ENCODE measurements around the gene SHISA6.

Gene SHISA6

GRCh38 chr17:11245791-11246190 lies 4.8 kb downstream of the SHISA6 start:
- no peak overlapping the region for H2AFZ ChIP-seq (ENCODE audit: insufficient read depth, low read length, poor library complexity)
- no CpG with 5 or more reads among the region's 3 CpGs for WGBS (ENCODE audit: extremely low coverage, insufficient coverage, insufficient read length)
- no peak overlapping the region for H3K23ac ChIP-seq (ENCODE audit: low read length)

GRCh38 chr17:11250161-11250560 lies 9.1 kb downstream of the SHISA6 start:
- H3K27me3 ChIP-seq (ENCODE audit: insufficient read depth, low read length), result no peaks in the 10 kb centered on the region
- H3K4ac ChIP-seq (ENCODE audit: low read depth, low read length), result no peak overlapping the region
- no peaks in the 10 kb centered on the region for H3K79me2 ChIP-seq (ENCODE audit: control insufficient read depth, insufficient read depth, low read length, poor library complexity)
- DNase-seq, result no peak
- H2BK120ac ChIP-seq (ENCODE audit: insufficient read depth, low read length, poor library complexity), result no peak overlapping the region
- no peak overlapping the region for H2BK5ac ChIP-seq (ENCODE audit: low read depth, low read length, poor library complexity)
- H2AK5ac ChIP-seq (ENCODE audit: low read length), result no peak overlapping the region
- no peak overlapping the region for H2AFZ ChIP-seq (ENCODE audit: insufficient read depth, low read length, poor library complexity)
- no peak overlapping the region for H3K23ac ChIP-seq (ENCODE audit: low read length)
- H3K4me3 ChIP-seq (ENCODE audit: low read depth, low read length), result no peak overlapping the region
- H3K79me1 ChIP-seq (ENCODE audit: low read length), result no peaks in the 10 kb centered on the region
- no peak overlapping the region for H3K14ac ChIP-seq (ENCODE audit: low read length)
- WGBS (ENCODE audit: extremely low coverage, insufficient coverage, insufficient read length), result no CpG with 5 or more reads among the region's 7 CpGs
- no peaks in the 10 kb centered on the region for H3K36me3 ChIP-seq (ENCODE audit: control insufficient read depth in 1 of 2, insufficient read depth in 2 of 2, low read length in 2 of 2)
- no peak overlapping the region for H2BK12ac ChIP-seq (ENCODE audit: low read length)
- no peak overlapping the region for H3K4me2 ChIP-seq (ENCODE audit: low read length)
- no peaks in the 10 kb centered on the region for H3K9me3 ChIP-seq (ENCODE audit: insufficient read depth, low read depth, low read length)
- no peak overlapping the region for H4K91ac ChIP-seq (ENCODE audit: low read depth, low read length)
- no peak overlapping the region for H4K8ac ChIP-seq (ENCODE audit: low read depth, low read length)
- H3K4me1 ChIP-seq (ENCODE audit: control insufficient read depth in 1 of 2, insufficient read depth in 2 of 2, low read length in 2 of 2), result no peaks in the 10 kb centered on the region
- no peak overlapping the region for H3K9ac ChIP-seq (ENCODE audit: low read length)
- H3K27ac ChIP-seq (ENCODE audit: low read depth, low read length), result no peak overlapping the region
- no peak overlapping the region for H4K12ac ChIP-seq (ENCODE audit: low read depth, low read length)
- no peak overlapping the region for H3K18ac ChIP-seq (ENCODE audit: low read length)

More at GRCh38 chr17:11245791-11246190, 4.8 kb downstream of the SHISA6 start:
- Histone ChIP-seq H3K18ac (ENCODE audit: low read length) (no peak overlapping the region), H3K4me1 (ENCODE audit: control insufficient read depth in 1 of 2, insufficient read depth in 2 of 2, low read length in 2 of 2) (peaks cover 0 to 3% of the 10 kb centered on the region in 2 experiments), H4K91ac (ENCODE audit: low read depth, low read length) (no peak overlapping the region), H3K4me2 (ENCODE audit: low read length) (no peak overlapping the region), H3K79me2 (ENCODE audit: control insufficient read depth, insufficient read depth, low read length, poor library complexity) (no peaks in the 10 kb centered on the region), H3K36me3 (ENCODE audit: control insufficient read depth in 1 of 2, insufficient read depth in 2 of 2, low read length in 2 of 2) (no peaks in the 10 kb centered on the region), H3K4ac (ENCODE audit: low read depth, low read length) (no peak overlapping the region), H2BK120ac (ENCODE audit: insufficient read depth, low read length, poor library complexity) (no peak overlapping the region), H4K8ac (ENCODE audit: low read depth, low read length) (no peak overlapping the region), H4K12ac (ENCODE audit: low read depth, low read length) (no peak overlapping the region), H2BK5ac (ENCODE audit: low read depth, low read length, poor library complexity) (no peak overlapping the region), H3K9ac (ENCODE audit: low read length) (no peak overlapping the region), H3K9me3 (ENCODE audit: insufficient read depth, low read depth, low read length) (peaks cover 3% of the 10 kb centered on the region), H2AK5ac (ENCODE audit: low read length) (no peak overlapping the region), H3K14ac (ENCODE audit: low read length) (no peak overlapping the region), H3K79me1 (ENCODE audit: low read length) (no peaks in the 10 kb centered on the region), H3K27me3 (ENCODE audit: insufficient read depth, low read length) (peaks cover 22% of the 10 kb centered on the region), H3K4me3 (ENCODE audit: low read depth, low read length) (no peak overlapping the region), H3K27ac (ENCODE audit: low read depth, low read length) (no peak overlapping the region), H2BK12ac (ENCODE audit: low read length) (no peak overlapping the region)
- DNase-seq, result no peak

GRCh38 chr17:11251561-11252107 lies 10.6 kb downstream of the SHISA6 start:
- no peak overlapping the region for H2BK12ac ChIP-seq (ENCODE audit: low read length)
- H3K4ac ChIP-seq (ENCODE audit: low read depth, low read length), result no peak overlapping the region
- H2AFZ ChIP-seq (ENCODE audit: insufficient read depth, low read length, poor library complexity), result no peak overlapping the region
- no peak overlapping the region for H3K27ac ChIP-seq (ENCODE audit: low read depth, low read length)
- H2BK120ac ChIP-seq (ENCODE audit: insufficient read depth, low read length, poor library complexity), result no peak overlapping the region
- no peaks in the 10 kb centered on the region for H3K27me3 ChIP-seq (ENCODE audit: insufficient read depth, low read length)
- H4K91ac ChIP-seq (ENCODE audit: low read depth, low read length), result no peak overlapping the region
- H3K4me1 ChIP-seq (ENCODE audit: control insufficient read depth in 1 of 2, insufficient read depth in 2 of 2, low read length in 2 of 2), result no peaks in the 10 kb centered on the region
- H4K8ac ChIP-seq (ENCODE audit: low read depth, low read length), result no peak overlapping the region
- H3K36me3 ChIP-seq (ENCODE audit: control insufficient read depth in 1 of 2, insufficient read depth in 2 of 2, low read length in 2 of 2), result no peaks in the 10 kb centered on the region
- DNase-seq, result no peak
- no peak overlapping the region for H2BK5ac ChIP-seq (ENCODE audit: low read depth, low read length, poor library complexity)
- H4K12ac ChIP-seq (ENCODE audit: low read depth, low read length), result no peak overlapping the region
- no peaks in the 10 kb centered on the region for H3K79me2 ChIP-seq (ENCODE audit: control insufficient read depth, insufficient read depth, low read length, poor library complexity)
- H3K18ac ChIP-seq (ENCODE audit: low read length), result no peak overlapping the region
- no peak overlapping the region for H3K23ac ChIP-seq (ENCODE audit: low read length)
- WGBS (ENCODE audit: extremely low coverage, insufficient coverage, insufficient read length), result no CpG with 5 or more reads among the region's 11 CpGs
- H3K9me3 ChIP-seq (ENCODE audit: insufficient read depth, low read depth, low read length), result no peaks in the 10 kb centered on the region
- no peak overlapping the region for H2AK5ac ChIP-seq (ENCODE audit: low read length)
- H3K9ac ChIP-seq (ENCODE audit: low read length), result no peak overlapping the region
- no peak overlapping the region for H3K4me3 ChIP-seq (ENCODE audit: low read depth, low read length)
- no peak overlapping the region for H3K4me2 ChIP-seq (ENCODE audit: low read length)
- no peaks in the 10 kb centered on the region for H3K79me1 ChIP-seq (ENCODE audit: low read length)
- no peak overlapping the region for H3K14ac ChIP-seq (ENCODE audit: low read length)

- H3K18ac ChIP-seq (ENCODE audit: low read length), result no peak overlapping the region
- H3K79me2 ChIP-seq (ENCODE audit: control insufficient read depth, insufficient read depth, low read length, poor library complexity), result no peaks in the 10 kb centered on the region
- H4K12ac ChIP-seq (ENCODE audit: low read depth, low read length), result no peak overlapping the region
- no peak overlapping the region for H2BK120ac ChIP-seq (ENCODE audit: insufficient read depth, low read length, poor library complexity)
- H3K23ac ChIP-seq (ENCODE audit: low read length), result no peak overlapping the region
- H2BK5ac ChIP-seq (ENCODE audit: low read depth, low read length, poor library complexity), result no peak overlapping the region
- no peaks in the 10 kb centered on the region for H3K79me1 ChIP-seq (ENCODE audit: low read length)
- no peaks in the 10 kb centered on the region for H3K9me3 ChIP-seq (ENCODE audit: insufficient read depth, low read depth, low read length)
- no peak overlapping the region for H2AFZ ChIP-seq (ENCODE audit: insufficient read depth, low read length, poor library complexity)
- no peak overlapping the region for H3K4me3 ChIP-seq (ENCODE audit: low read depth, low read length)
- H3K9ac ChIP-seq (ENCODE audit: low read length), result no peak overlapping the region
- no peak overlapping the region for H3K4me2 ChIP-seq (ENCODE audit: low read length)
- no peaks in the 10 kb centered on the region for H3K4me1 ChIP-seq (ENCODE audit: control insufficient read depth in 1 of 2, insufficient read depth in 2 of 2, low read length in 2 of 2)
- no peak overlapping the region for H2AK5ac ChIP-seq (ENCODE audit: low read length)
- no peak for DNase-seq
- H3K27ac ChIP-seq (ENCODE audit: low read depth, low read length), result no peak overlapping the region
- H3K27me3 ChIP-seq (ENCODE audit: insufficient read depth, low read length), result no peaks in the 10 kb centered on the region
- H4K91ac ChIP-seq (ENCODE audit: low read depth, low read length), result no peak overlapping the region
- H3K4ac ChIP-seq (ENCODE audit: low read depth, low read length), result no peak overlapping the region
- no peak overlapping the region for H4K8ac ChIP-seq (ENCODE audit: low read depth, low read length)
- WGBS (ENCODE audit: extremely low coverage, insufficient coverage, insufficient read length), result no CpG with 5 or more reads among the region's 11 CpGs
- no peaks in the 10 kb centered on the region for H3K36me3 ChIP-seq (ENCODE audit: control insufficient read depth in 1 of 2, insufficient read depth in 2 of 2, low read length in 2 of 2)
- no peak overlapping the region for H3K14ac ChIP-seq (ENCODE audit: low read length)
- H2BK12ac ChIP-seq (ENCODE audit: low read length), result no peak overlapping the region
Measured at GRCh38 chr17:11252146-11252545, 11.1 kb downstream of the SHISA6 start.

Measured in trophoblast cell (in vitro differentiated cells and primary cell).